H9 (cell line): ENCODE data around the gene CHPF2. TPM values are rescaled to one million over a fixed set of nuclear protein-coding genes. Genes with fewer than 3 reads are reported as not detected.

Experiments used
- DNase-seq: peaks from one replicate; pipeline ENCODE4 v3.0.0-alpha.2; 2017
- H2AFZ ChIP-seq: one replicate; pipeline ENCODE4 v1.6.1; 2013; ENCODE audit warnings: mild to moderate bottlenecking, low read length, control low read depth, moderate library complexity
- H2AK5ac ChIP-seq: 2 replicates; pipeline ENCODE4 v1.6.1; 2013; ENCODE audit warnings: low read length, control low read depth, mixed read lengths; ENCODE audit not compliant: insufficient read length
- H2BK120ac ChIP-seq: one replicate; pipeline ENCODE4 v1.6.1; 2013; ENCODE audit warnings: low read depth, mild to moderate bottlenecking, low read length, control low read depth, inconsistent platforms; ENCODE audit not compliant: poor library complexity, severe bottlenecking
- H2BK12ac ChIP-seq: 2 replicates; pipeline ENCODE4 v1.6.1; 2013; ENCODE audit warnings: low read length, control low read depth, mixed read lengths, low read depth; ENCODE audit not compliant: insufficient read length
- H2BK15ac ChIP-seq: 2 replicates; pipeline ENCODE4 v1.6.1; 2013; ENCODE audit warnings: low read depth, low read length, control low read depth
- H2BK20ac ChIP-seq: one replicate; pipeline ENCODE4 v1.6.1; 2013; ENCODE audit warnings: low read depth, mild to moderate bottlenecking, low read length, control low read depth, inconsistent platforms; ENCODE audit not compliant: poor library complexity, severe bottlenecking
- H2BK5ac ChIP-seq: 2 replicates; pipeline ENCODE4 v1.6.1; 2013; ENCODE audit warnings: low read length, control low read depth, mixed read lengths; ENCODE audit not compliant: insufficient read length
- H3K14ac ChIP-seq: 2 replicates; pipeline ENCODE4 v1.6.1; 2013; ENCODE audit warnings: low read length, control low read depth; ENCODE audit not compliant: insufficient read depth
- H3K18ac ChIP-seq: 2 replicates; pipeline ENCODE4 v1.6.1; 2013; ENCODE audit warnings: low read depth, mild to moderate bottlenecking, mixed read lengths, low read length, control low read depth; ENCODE audit not compliant: insufficient read length
- H3K23ac ChIP-seq: 2 replicates; pipeline ENCODE4 v1.6.1; 2013; ENCODE audit warnings: low read length, control low read depth, mixed read lengths, low read depth; ENCODE audit not compliant: insufficient read length
- H3K23me2 ChIP-seq: 2 replicates; pipeline ENCODE4 v1.6.1; 2013; ENCODE audit warnings: low read depth, mild to moderate bottlenecking, mixed read lengths, low read length, control low read depth; ENCODE audit not compliant: insufficient read length, poor library complexity, severe bottlenecking
- H3K27ac ChIP-seq: 2 replicates; pipeline ENCODE4 v1.5.1; 2013; ENCODE audit warnings: low read length, control low read depth, mixed read lengths, low read depth; ENCODE audit not compliant: insufficient read length
- H3K27me3 ChIP-seq: 2 replicates; pipeline ENCODE4 v1.6.1; 2013; ENCODE audit warnings: low read length, control low read depth, inconsistent platforms; ENCODE audit not compliant: insufficient read depth
- H3K4ac ChIP-seq: 2 replicates; pipeline ENCODE4 v1.6.1; 2013; ENCODE audit warnings: low read depth, mild to moderate bottlenecking, control low read depth, inconsistent platforms, low read length, moderate library complexity
- H3K4me1 ChIP-seq: 2 replicates; pipeline ENCODE4 v1.6.1; 2013; ENCODE audit warnings: low read length, control low read depth, inconsistent platforms; ENCODE audit not compliant: insufficient read depth
- H3K4me2 ChIP-seq: 2 replicates; pipeline ENCODE4 v1.6.1; 2013; ENCODE audit warnings: low read length, control low read depth, mixed read lengths; ENCODE audit not compliant: insufficient read length, insufficient read depth
- H3K56ac ChIP-seq: 2 replicates; pipeline ENCODE4 v1.6.1; 2013; ENCODE audit warnings: low read depth, mild to moderate bottlenecking, mixed read lengths, low read length, control low read depth; ENCODE audit not compliant: insufficient read length
- H3K79me1 ChIP-seq: 2 replicates; pipeline ENCODE4 v1.6.1; 2013; ENCODE audit warnings: low read depth, mild to moderate bottlenecking, moderate library complexity, low read length, control low read depth, inconsistent platforms; ENCODE audit not compliant: insufficient read depth, poor library complexity, severe bottlenecking
- H3K79me2 ChIP-seq: 2 replicates; pipeline ENCODE4 v1.6.1; 2013; ENCODE audit warnings: low read length, control low read depth, inconsistent platforms; ENCODE audit not compliant: insufficient read depth
- H3K9ac ChIP-seq: 2 replicates; pipeline ENCODE4 v1.6.1; 2013; ENCODE audit warnings: low read length, control low read depth, mixed read lengths; ENCODE audit not compliant: insufficient read length; ENCODE audit errors: extremely low read depth
- H3K9me3 ChIP-seq: one replicate; pipeline ENCODE4 v1.6.1; 2013; ENCODE audit warnings: low read depth, low read length, inconsistent platforms; ENCODE audit not compliant: control insufficient read depth
- H3T11ph ChIP-seq: one replicate; pipeline ENCODE4 v1.6.1; 2013; ENCODE audit warnings: mild to moderate bottlenecking, low read length, control low read depth, inconsistent platforms
- H4K20me1 ChIP-seq: one replicate; pipeline ENCODE4 v1.6.1; 2013; ENCODE audit not compliant: control insufficient read depth, insufficient read length, insufficient read depth
- H4K5ac ChIP-seq: 2 replicates; pipeline ENCODE4 v1.6.1; 2013; ENCODE audit warnings: low read depth, mild to moderate bottlenecking, mixed read lengths, low read length, control low read depth; ENCODE audit not compliant: insufficient read length
- H4K8ac ChIP-seq: replicated peaks from 2 replicates; pipeline ENCODE4 v1.6.1; 2013; ENCODE audit warnings: low read length, control low read depth, mixed read lengths, low read depth; ENCODE audit not compliant: insufficient read length
- H4K91ac ChIP-seq: 2 replicates; pipeline ENCODE4 v1.6.1; 2013; ENCODE audit warnings: low read depth, mild to moderate bottlenecking, moderate library complexity, mixed read lengths, low read length, control low read depth; ENCODE audit not compliant: insufficient read length
- H3K27ac Mint-ChIP-seq, 3 experiments: 2 replicates in 2 of 3; 3 replicates in 1 of 3; pipeline ENCODE4 v1.8.0; 2020 to 2021; ENCODE audit warnings: mixed read lengths in 3 of 3, mild to moderate bottlenecking in 1 of 3, moderate library complexity in 1 of 3
- H3K27me3 Mint-ChIP-seq: 2 replicates; pipeline ENCODE4 v1.8.0; 2021; ENCODE audit warnings: low read depth, mild to moderate bottlenecking, moderate library complexity, mixed read lengths
- H3K36me3 Mint-ChIP-seq, 3 experiments: 2 replicates in 2 of 3; 3 replicates in 1 of 3; pipeline ENCODE4 v1.8.0; 2020 to 2021; ENCODE audit warnings: low read depth in 3 of 3, mixed read lengths in 3 of 3; ENCODE audit not compliant: insufficient read depth in 1 of 3
- H3K4me1 Mint-ChIP-seq, 2 experiments: 2 replicates each; pipeline ENCODE4 v1.8.0; 2020; ENCODE audit warnings: mixed read lengths in 2 of 2
- H3K4me3 Mint-ChIP-seq, 2 experiments: 2 replicates in 1 of 2; 3 replicates in 1 of 2; pipeline ENCODE4 v1.8.0; 2020 to 2021; ENCODE audit warnings: mild to moderate bottlenecking in 2 of 2, mixed read lengths in 2 of 2, moderate library complexity in 1 of 2
- H3K9me3 Mint-ChIP-seq, 2 experiments: 2 replicates in 1 of 2; 3 replicates in 1 of 2; pipeline ENCODE4 v1.8.0; 2020; ENCODE audit warnings: mild to moderate bottlenecking in 2 of 2, mixed read lengths in 2 of 2, moderate library complexity in 1 of 2
- WGBS: extraction: QIAGEN DNeasy Blood & Tissue Kit; methylation state at CpG from one replicate; pipeline ENCODE4 v1.1.7; 2013; ENCODE audit warnings: missing lambda C conversion rate, low lambda C conversion rate, mixed read lengths; ENCODE audit not compliant: insufficient read length; ENCODE audit errors: extremely low coverage; 5-methylcytosine and 5-hydroxymethylcytosine counted together
- total RNA-seq: library from RNA; stranded (reverse); gene quantifications from 2 replicates; pipeline ENCODE4 v1.2.1, GENCODE V29; 2021
- TF ChIP-seq, protein P1 (sequence below): fragments of 200-600 bp; sonication (generic); conservative IDR thresholded peaks from 3 replicates; pipeline ENCODE4 v1.8.0; 2021; ENCODE audit warnings: antibody characterized with exemption, mild to moderate bottlenecking

The CHPF2 gene
- total RNA-seq, 1 experiment from 2014 or later: 25.7 TPM

- TF ChIP-seq, protein P1, sequence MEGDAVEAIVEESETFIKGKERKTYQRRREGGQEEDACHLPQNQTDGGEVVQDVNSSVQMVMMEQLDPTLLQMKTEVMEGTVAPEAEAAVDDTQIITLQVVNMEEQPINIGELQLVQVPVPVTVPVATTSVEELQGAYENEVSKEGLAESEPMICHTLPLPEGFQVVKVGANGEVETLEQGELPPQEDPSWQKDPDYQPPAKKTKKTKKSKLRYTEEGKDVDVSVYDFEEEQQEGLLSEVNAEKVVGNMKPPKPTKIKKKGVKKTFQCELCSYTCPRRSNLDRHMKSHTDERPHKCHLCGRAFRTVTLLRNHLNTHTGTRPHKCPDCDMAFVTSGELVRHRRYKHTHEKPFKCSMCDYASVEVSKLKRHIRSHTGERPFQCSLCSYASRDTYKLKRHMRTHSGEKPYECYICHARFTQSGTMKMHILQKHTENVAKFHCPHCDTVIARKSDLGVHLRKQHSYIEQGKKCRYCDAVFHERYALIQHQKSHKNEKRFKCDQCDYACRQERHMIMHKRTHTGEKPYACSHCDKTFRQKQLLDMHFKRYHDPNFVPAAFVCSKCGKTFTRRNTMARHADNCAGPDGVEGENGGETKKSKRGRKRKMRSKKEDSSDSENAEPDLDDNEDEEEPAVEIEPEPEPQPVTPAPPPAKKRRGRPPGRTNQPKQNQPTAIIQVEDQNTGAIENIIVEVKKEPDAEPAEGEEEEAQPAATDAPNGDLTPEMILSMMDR: no peak
- no peak overlapping the region for H3K56ac ChIP-seq
- no peak overlapping the region for H3T11ph ChIP-seq
- H3K4me2 ChIP-seq: no peak overlapping the region
- no peaks in the 10 kb centered on the region for H3K79me1 ChIP-seq
- H2AFZ ChIP-seq: no peak overlapping the region
- H2BK120ac ChIP-seq: no peak overlapping the region
- no peak overlapping the region for H3K9ac ChIP-seq
- no peak overlapping the region for H2BK15ac ChIP-seq
- WGBS: no CpG with 5 or more reads among the region's 11 CpGs
- no peak overlapping the region for H4K91ac ChIP-seq
- Mint-ChIP-seq H3K9me3 (no peaks in the 10 kb centered on the region; a peak in 1 of 5 replicates), H3K4me1 (peaks cover 4 to 15% of the 10 kb centered on the region in 2 experiments), H3K27ac (no peak overlapping the region; a peak in 1 of 7 replicates), H3K4me3 (no peak overlapping the region), H3K27me3 (peaks cover 79% of the 10 kb centered on the region), H3K36me3 (no peaks in the 10 kb centered on the region)
- H3K18ac ChIP-seq: no peak overlapping the region
- no peaks in the 10 kb centered on the region for H3K79me2 ChIP-seq
- no peak overlapping the region for H4K5ac ChIP-seq
- H2BK12ac ChIP-seq: no peak overlapping the region
- no peak overlapping the region for H2BK20ac ChIP-seq
- H3K4ac ChIP-seq: no peak overlapping the region
- no peak overlapping the region for H3K23ac ChIP-seq
- no peaks in the 10 kb centered on the region for H3K23me2 ChIP-seq
- no peak overlapping the region for H3K27ac ChIP-seq
- DNase-seq: no peak
- no peak overlapping the region for H3K14ac ChIP-seq
- no peak overlapping the region for H2BK5ac ChIP-seq
- H4K20me1 ChIP-seq: no peaks in the 10 kb centered on the region
- no peaks in the 10 kb centered on the region for H3K9me3 ChIP-seq
- H3K27me3 ChIP-seq: no peaks in the 10 kb centered on the region
- no peak overlapping the region for H2AK5ac ChIP-seq
- H4K8ac ChIP-seq: no peak overlapping the region
- no peaks in the 10 kb centered on the region for H3K4me1 ChIP-seq
These were observed 28.2 kb downstream of the CHPF2 start for GRCh38 chr7:151260471-151260870.
